WTC11 (cell line): ENCODE results near the gene FSTL1. TPM values are rescaled to one million over a fixed set of nuclear protein-coding genes. Genes with fewer than 3 reads are reported as not detected.

Experiments used
- ATAC-seq: fragments of 200-7000 bp; cut with Tn5 transposase; 2 replicates; pipeline ENCODE4 v1.10.0; 2021; ENCODE audit warnings: mild to moderate bottlenecking, moderate library complexity
- CTCF ChIA-PET: fragments of 300-600 bp; sonication (Branson Sonifier 250); formaldehyde crosslinking; loops from one replicate; lab custom pipeline; 2021; ENCODE audit warnings: antibody characterized with exemption; lab: Charles Lee
- POLR2A ChIA-PET: fragments of 350-600 bp; sonication (Branson Sonifier 250); formaldehyde crosslinking; loops from one replicate; lab custom pipeline; 2021; ENCODE audit warnings: antibody characterized with exemption; lab: Charles Lee
- DNase-seq: peaks from one replicate; pipeline ENCODE4 v3.0.0; 2021; ENCODE audit warnings: low spot score
- H3K27ac Mint-ChIP-seq: 2 replicates; pipeline ENCODE4 v1.8.0; 2021; ENCODE audit warnings: mixed read lengths
- H3K27me3 Mint-ChIP-seq: 2 replicates; pipeline ENCODE4 v1.8.0; 2021; ENCODE audit warnings: low read depth, mild to moderate bottlenecking, moderate library complexity, mixed read lengths
- H3K36me3 Mint-ChIP-seq: 2 replicates; pipeline ENCODE4 v1.8.0; 2021; ENCODE audit warnings: mixed read lengths
- H3K4me1 Mint-ChIP-seq: 2 replicates; pipeline ENCODE4 v1.8.0; 2022; ENCODE audit warnings: mixed read lengths
- H3K4me3 Mint-ChIP-seq: 2 replicates; pipeline ENCODE4 v1.8.0; 2021; ENCODE audit warnings: mild to moderate bottlenecking, moderate library complexity, mixed read lengths
- H3K9me3 Mint-ChIP-seq: 2 replicates; pipeline ENCODE4 v1.8.0; 2021; ENCODE audit warnings: mixed read lengths
- CREM ChIP-seq: sonication (generic); formaldehyde crosslinking; IDR thresholded peaks from 2 replicates; pipeline ENCODE4 v1.8.1; 2022; ENCODE audit warnings: mild to moderate bottlenecking, missing genetic modification reagents, moderate library complexity
- EMX1 ChIP-seq: fragments of 250-450 bp; sonication (Bioruptor Pico); IDR thresholded peaks from 2 replicates; pipeline ENCODE4 v1.8.0; 2021; ENCODE audit warnings: mild to moderate bottlenecking
- ESRRA ChIP-seq: sonication (generic); formaldehyde crosslinking; IDR thresholded peaks from 2 replicates; pipeline ENCODE4 v1.8.1; 2022; ENCODE audit warnings: mild to moderate bottlenecking, missing genetic modification reagents, borderline replicate concordance
- FOXP1 ChIP-seq: sonication (generic); formaldehyde crosslinking; IDR thresholded peaks from 2 replicates; pipeline ENCODE4 v1.8.0; 2022; ENCODE audit warnings: missing genetic modification reagents, mild to moderate bottlenecking, moderate library complexity, borderline replicate concordance
- GRHL2 ChIP-seq: fragments of 250-450 bp; sonication (Bioruptor Pico); IDR thresholded peaks from 2 replicates; pipeline ENCODE4 v1.8.0; 2022; ENCODE audit warnings: mild to moderate bottlenecking, moderate library complexity; ENCODE audit not compliant: insufficient replicate concordance, severe bottlenecking
- NFE2L1 ChIP-seq: sonication (generic); formaldehyde crosslinking; IDR thresholded peaks from 2 replicates; pipeline ENCODE4 v1.8.1; 2023; ENCODE audit warnings: missing genetic modification reagents
- SMAD4 ChIP-seq: sonication (generic); formaldehyde crosslinking; IDR thresholded peaks from 2 replicates; pipeline ENCODE4 v1.8.0; 2022; ENCODE audit warnings: mild to moderate bottlenecking, missing genetic modification reagents
- SP1 ChIP-seq: sonication (generic); formaldehyde crosslinking; conservative IDR thresholded peaks from 2 replicates; pipeline ENCODE4 v1.8.1; 2022; ENCODE audit warnings: missing genetic modification reagents
- TP53 ChIP-seq: sonication (generic); formaldehyde crosslinking; IDR thresholded peaks from 2 replicates; pipeline ENCODE4 v1.8.1; 2023; ENCODE audit warnings: mild to moderate bottlenecking, missing genetic modification reagents
- ZBTB21 ChIP-seq: sonication (generic); formaldehyde crosslinking; IDR thresholded peaks from 2 replicates; pipeline ENCODE4 v1.8.1; 2023; ENCODE audit warnings: mild to moderate bottlenecking, missing genetic modification reagents, borderline replicate concordance
- ZNF121 ChIP-seq: sonication (generic); formaldehyde crosslinking; IDR thresholded peaks from 2 replicates; pipeline ENCODE4 v1.8.0; 2023; ENCODE audit warnings: missing genetic modification reagents
- ZNF671 ChIP-seq: fragments of 250-450 bp; sonication (Bioruptor Pico); IDR thresholded peaks from 2 replicates; pipeline ENCODE4 v1.8.0; 2021; ENCODE audit warnings: mild to moderate bottlenecking
- total RNA-seq: library from RNA; stranded (reverse); gene quantifications from 3 replicates; pipeline ENCODE4 v1.2.3, GENCODE V29; 2021
- TF ChIP-seq, protein P1 (sequence below): sonication (generic); formaldehyde crosslinking; IDR thresholded peaks from 2 replicates; pipeline ENCODE4 v1.8.0; 2023; ENCODE audit warnings: missing genetic modification reagents, mild to moderate bottlenecking, borderline replicate concordance
- TF ChIP-seq, protein P2 (sequence below): sonication (generic); formaldehyde crosslinking; IDR thresholded peaks from 2 replicates; pipeline ENCODE4 v1.8.1; 2023; ENCODE audit warnings: mild to moderate bottlenecking, moderate library complexity, missing genetic modification reagents
- TF ChIP-seq, protein P3 (sequence below): sonication (generic); formaldehyde crosslinking; IDR thresholded peaks from 2 replicates; pipeline ENCODE4 v1.8.0; 2022; ENCODE audit warnings: missing genetic modification reagents
- TF ChIP-seq, protein P4 (sequence below): sonication (generic); formaldehyde crosslinking; IDR thresholded peaks from 2 replicates; pipeline ENCODE4 v1.8.0; 2023; ENCODE audit warnings: missing genetic modification reagents
- TF ChIP-seq, protein P5 (sequence below): sonication (generic); formaldehyde crosslinking; IDR thresholded peaks from 2 replicates; pipeline ENCODE4 v1.8.1; 2023; ENCODE audit warnings: mild to moderate bottlenecking, missing genetic modification reagents, borderline replicate concordance
- TF ChIP-seq, protein P6 (sequence below): sonication (generic); formaldehyde crosslinking; IDR thresholded peaks from 2 replicates; pipeline ENCODE4 v1.8.1; 2022; ENCODE audit warnings: mild to moderate bottlenecking, moderate library complexity, missing genetic modification reagents

FSTL1 gene
- total RNA-seq, 1 experiment from 2014 or later: 271 TPM

DNA sequence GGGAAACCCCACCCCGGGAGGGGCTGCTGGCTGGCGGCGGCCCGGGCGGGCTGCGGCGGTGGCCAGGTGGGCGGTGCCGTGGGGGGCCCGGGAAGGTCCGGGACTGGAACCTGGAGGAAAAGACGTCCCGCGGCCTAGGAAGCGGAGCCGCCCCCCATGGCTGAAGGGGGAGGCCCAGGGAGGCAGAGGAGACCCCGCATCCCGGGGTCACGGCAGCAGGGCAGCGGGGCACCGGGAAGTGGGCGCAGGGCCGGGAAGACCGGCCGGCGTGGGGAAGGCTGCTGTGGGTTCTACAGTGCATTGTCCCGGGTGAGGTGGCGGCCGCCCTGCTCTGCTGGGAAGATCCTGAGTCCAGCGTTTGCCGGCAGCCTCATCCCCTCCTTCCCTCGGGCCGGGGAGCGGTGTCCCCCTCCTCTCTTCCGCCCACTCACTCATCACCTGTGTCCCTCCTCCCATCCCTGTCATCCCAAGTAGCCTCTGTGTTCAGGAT, 525 bp upstream of the FSTL1 start (continued):
- TF ChIP-seq, protein P1, sequence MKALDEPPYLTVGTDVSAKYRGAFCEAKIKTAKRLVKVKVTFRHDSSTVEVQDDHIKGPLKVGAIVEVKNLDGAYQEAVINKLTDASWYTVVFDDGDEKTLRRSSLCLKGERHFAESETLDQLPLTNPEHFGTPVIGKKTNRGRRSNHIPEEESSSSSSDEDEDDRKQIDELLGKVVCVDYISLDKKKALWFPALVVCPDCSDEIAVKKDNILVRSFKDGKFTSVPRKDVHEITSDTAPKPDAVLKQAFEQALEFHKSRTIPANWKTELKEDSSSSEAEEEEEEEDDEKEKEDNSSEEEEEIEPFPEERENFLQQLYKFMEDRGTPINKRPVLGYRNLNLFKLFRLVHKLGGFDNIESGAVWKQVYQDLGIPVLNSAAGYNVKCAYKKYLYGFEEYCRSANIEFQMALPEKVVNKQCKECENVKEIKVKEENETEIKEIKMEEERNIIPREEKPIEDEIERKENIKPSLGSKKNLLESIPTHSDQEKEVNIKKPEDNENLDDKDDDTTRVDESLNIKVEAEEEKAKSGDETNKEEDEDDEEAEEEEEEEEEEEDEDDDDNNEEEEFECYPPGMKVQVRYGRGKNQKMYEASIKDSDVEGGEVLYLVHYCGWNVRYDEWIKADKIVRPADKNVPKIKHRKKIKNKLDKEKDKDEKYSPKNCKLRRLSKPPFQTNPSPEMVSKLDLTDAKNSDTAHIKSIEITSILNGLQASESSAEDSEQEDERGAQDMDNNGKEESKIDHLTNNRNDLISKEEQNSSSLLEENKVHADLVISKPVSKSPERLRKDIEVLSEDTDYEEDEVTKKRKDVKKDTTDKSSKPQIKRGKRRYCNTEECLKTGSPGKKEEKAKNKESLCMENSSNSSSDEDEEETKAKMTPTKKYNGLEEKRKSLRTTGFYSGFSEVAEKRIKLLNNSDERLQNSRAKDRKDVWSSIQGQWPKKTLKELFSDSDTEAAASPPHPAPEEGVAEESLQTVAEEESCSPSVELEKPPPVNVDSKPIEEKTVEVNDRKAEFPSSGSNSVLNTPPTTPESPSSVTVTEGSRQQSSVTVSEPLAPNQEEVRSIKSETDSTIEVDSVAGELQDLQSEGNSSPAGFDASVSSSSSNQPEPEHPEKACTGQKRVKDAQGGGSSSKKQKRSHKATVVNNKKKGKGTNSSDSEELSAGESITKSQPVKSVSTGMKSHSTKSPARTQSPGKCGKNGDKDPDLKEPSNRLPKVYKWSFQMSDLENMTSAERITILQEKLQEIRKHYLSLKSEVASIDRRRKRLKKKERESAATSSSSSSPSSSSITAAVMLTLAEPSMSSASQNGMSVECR (CRISPR knock-in tag): 0 out of 2 replicates have a peak, but pooled peaks have one; percentile 9
- TF ChIP-seq SP1 (CRISPR knock-in tag): no peak
- TF ChIP-seq ESRRA (CRISPR knock-in tag): 0 out of 2 replicates have a peak, but pooled peaks have one; percentile 11
- TF ChIP-seq NFE2L1 (CRISPR knock-in tag): no peak
- TF ChIP-seq, protein P2, sequence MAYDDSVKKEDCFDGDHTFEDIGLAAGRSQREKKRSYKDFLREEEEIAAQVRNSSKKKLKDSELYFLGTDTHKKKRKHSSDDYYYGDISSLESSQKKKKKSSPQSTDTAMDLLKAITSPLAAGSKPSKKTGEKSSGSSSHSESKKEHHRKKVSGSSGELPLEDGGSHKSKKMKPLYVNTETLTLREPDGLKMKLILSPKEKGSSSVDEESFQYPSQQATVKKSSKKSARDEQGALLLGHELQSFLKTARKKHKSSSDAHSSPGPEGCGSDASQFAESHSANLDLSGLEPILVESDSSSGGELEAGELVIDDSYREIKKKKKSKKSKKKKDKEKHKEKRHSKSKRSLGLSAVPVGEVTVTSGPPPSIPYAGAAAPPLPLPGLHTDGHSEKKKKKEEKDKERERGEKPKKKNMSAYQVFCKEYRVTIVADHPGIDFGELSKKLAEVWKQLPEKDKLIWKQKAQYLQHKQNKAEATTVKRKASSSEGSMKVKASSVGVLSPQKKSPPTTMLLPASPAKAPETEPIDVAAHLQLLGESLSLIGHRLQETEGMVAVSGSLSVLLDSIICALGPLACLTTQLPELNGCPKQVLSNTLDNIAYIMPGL (CRISPR knock-in tag): 0 out of 2 replicates have a peak, but pooled peaks have one; percentile 21
- TF ChIP-seq, protein P3, sequence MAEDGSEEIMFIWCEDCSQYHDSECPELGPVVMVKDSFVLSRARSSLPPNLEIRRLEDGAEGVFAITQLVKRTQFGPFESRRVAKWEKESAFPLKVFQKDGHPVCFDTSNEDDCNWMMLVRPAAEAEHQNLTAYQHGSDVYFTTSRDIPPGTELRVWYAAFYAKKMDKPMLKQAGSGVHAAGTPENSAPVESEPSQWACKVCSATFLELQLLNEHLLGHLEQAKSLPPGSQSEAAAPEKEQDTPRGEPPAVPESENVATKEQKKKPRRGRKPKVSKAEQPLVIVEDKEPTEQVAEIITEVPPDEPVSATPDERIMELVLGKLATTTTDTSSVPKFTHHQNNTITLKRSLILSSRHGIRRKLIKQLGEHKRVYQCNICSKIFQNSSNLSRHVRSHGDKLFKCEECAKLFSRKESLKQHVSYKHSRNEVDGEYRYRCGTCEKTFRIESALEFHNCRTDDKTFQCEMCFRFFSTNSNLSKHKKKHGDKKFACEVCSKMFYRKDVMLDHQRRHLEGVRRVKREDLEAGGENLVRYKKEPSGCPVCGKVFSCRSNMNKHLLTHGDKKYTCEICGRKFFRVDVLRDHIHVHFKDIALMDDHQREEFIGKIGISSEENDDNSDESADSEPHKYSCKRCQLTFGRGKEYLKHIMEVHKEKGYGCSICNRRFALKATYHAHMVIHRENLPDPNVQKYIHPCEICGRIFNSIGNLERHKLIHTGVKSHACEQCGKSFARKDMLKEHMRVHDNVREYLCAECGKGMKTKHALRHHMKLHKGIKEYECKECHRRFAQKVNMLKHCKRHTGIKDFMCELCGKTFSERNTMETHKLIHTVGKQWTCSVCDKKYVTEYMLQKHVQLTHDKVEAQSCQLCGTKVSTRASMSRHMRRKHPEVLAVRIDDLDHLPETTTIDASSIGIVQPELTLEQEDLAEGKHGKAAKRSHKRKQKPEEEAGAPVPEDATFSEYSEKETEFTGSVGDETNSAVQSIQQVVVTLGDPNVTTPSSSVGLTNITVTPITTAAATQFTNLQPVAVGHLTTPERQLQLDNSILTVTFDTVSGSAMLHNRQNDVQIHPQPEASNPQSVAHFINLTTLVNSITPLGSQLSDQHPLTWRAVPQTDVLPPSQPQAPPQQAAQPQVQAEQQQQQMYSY: peak; percentile 94
- no peak for TF ChIP-seq SMAD4 (CRISPR knock-in tag)
- TF ChIP-seq ZNF121 (CRISPR knock-in tag): no peak
- TF ChIP-seq ZBTB21 (CRISPR knock-in tag): no peak

DNA sequence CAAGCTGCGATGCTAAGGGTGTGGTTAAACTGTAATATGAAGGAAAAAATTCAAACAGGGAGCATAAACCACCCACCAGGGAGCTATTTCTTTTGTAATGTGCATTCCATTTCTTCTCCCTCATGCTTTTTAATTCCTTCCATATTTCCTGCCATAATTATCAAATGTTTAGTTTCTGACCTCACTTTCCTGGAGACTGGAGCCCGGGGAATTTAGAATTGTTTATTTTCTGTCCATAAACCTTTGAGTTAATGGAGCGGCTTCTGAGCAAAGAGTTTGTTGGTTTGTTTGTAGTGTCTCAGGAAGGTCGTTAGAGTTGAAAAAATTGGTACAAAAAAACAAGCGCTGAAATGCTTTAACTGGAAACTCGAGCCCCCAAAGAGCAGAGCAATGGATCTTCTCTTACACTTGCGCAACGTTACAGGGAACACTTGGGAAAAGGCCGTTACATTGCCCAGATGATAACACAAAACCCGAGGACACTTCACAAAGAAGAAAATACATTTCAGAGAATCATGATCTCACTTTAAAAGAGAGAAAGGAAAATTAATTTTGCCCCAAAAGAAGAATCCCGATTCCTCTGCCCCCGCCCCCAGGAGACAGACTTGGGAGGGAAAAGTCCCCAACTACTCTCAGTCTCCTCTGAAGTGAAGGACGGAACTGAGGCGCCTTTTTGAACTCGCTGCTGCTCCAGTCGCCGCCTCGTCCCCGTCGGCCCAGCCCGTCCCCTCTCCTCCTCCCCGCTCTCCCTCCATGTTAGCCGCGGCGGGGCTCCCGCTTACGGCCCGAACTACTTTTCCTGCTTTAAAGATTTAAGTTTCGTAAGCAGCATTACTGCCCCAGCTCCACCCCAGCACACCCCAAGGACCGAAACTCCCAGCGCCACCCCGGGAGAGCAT, 842 bp downstream of the FSTL1 start:
- H3K36me3 Mint-ChIP-seq: peaks cover 12% of the 10 kb centered on the region
- peaks cover 10% of the 10 kb centered on the region for H3K9me3 Mint-ChIP-seq
- peak overlapping the region; percentile 73 for H3K27ac Mint-ChIP-seq
- peaks cover 52% of the 10 kb centered on the region for H3K4me1 Mint-ChIP-seq
- ChIA-PET CTCF (interaction anchor here (0.6 to 2.2 kb wide), 9 partner anchors 11 to 111 kb away, joined by 3 to 11 read pairs (median 5); no protein-coding TSS in a partner anchor), POLR2A (interaction anchor here (0.7 to 1.8 kb wide), 15 partner anchors 10 to 357 kb away, joined by 3 to 15 read pairs (median 4); no protein-coding TSS in a partner anchor)
- no peaks in the 10 kb centered on the region; the same call in 1 of the 2 replicates for H3K27me3 Mint-ChIP-seq
- ATAC-seq (peak; percentile 26), DNase-seq (peak; percentile 44)
- peak overlapping the region; percentile 90 for H3K4me3 Mint-ChIP-seq
- TF ChIP-seq, protein P4, sequence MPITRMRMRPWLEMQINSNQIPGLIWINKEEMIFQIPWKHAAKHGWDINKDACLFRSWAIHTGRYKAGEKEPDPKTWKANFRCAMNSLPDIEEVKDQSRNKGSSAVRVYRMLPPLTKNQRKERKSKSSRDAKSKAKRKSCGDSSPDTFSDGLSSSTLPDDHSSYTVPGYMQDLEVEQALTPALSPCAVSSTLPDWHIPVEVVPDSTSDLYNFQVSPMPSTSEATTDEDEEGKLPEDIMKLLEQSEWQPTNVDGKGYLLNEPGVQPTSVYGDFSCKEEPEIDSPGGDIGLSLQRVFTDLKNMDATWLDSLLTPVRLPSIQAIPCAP (CRISPR knock-in tag): no peak
- TF ChIP-seq FOXP1 (CRISPR knock-in tag) (no peak), GRHL2 (CRISPR knock-in tag) (no peak), TP53 (CRISPR knock-in tag) (no peak), EMX1 (CRISPR knock-in tag) (no peak), CREM (no peak), ZNF671 (no peak)
- TF ChIP-seq, protein P5, sequence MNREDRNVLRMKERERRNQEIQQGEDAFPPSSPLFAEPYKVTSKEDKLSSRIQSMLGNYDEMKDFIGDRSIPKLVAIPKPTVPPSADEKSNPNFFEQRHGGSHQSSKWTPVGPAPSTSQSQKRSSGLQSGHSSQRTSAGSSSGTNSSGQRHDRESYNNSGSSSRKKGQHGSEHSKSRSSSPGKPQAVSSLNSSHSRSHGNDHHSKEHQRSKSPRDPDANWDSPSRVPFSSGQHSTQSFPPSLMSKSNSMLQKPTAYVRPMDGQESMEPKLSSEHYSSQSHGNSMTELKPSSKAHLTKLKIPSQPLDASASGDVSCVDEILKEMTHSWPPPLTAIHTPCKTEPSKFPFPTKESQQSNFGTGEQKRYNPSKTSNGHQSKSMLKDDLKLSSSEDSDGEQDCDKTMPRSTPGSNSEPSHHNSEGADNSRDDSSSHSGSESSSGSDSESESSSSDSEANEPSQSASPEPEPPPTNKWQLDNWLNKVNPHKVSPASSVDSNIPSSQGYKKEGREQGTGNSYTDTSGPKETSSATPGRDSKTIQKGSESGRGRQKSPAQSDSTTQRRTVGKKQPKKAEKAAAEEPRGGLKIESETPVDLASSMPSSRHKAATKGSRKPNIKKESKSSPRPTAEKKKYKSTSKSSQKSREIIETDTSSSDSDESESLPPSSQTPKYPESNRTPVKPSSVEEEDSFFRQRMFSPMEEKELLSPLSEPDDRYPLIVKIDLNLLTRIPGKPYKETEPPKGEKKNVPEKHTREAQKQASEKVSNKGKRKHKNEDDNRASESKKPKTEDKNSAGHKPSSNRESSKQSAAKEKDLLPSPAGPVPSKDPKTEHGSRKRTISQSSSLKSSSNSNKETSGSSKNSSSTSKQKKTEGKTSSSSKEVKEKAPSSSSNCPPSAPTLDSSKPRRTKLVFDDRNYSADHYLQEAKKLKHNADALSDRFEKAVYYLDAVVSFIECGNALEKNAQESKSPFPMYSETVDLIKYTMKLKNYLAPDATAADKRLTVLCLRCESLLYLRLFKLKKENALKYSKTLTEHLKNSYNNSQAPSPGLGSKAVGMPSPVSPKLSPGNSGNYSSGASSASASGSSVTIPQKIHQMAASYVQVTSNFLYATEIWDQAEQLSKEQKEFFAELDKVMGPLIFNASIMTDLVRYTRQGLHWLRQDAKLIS (CRISPR knock-in tag): no peak
- TF ChIP-seq, protein P6, sequence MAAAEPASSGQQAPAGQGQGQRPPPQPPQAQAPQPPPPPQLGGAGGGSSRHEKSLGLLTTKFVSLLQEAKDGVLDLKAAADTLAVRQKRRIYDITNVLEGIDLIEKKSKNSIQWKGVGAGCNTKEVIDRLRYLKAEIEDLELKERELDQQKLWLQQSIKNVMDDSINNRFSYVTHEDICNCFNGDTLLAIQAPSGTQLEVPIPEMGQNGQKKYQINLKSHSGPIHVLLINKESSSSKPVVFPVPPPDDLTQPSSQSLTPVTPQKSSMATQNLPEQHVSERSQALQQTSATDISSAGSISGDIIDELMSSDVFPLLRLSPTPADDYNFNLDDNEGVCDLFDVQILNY (CRISPR knock-in tag): no peak
